ENCODE measurements around the gene SV2B. TPM values are rescaled to one million over a fixed set of nuclear protein-coding genes. Genes with fewer than 3 reads are reported as not detected.

Gene SV2B
- total RNA-seq, 1 donor from 2014 or later: 4.1 TPM

DNA sequence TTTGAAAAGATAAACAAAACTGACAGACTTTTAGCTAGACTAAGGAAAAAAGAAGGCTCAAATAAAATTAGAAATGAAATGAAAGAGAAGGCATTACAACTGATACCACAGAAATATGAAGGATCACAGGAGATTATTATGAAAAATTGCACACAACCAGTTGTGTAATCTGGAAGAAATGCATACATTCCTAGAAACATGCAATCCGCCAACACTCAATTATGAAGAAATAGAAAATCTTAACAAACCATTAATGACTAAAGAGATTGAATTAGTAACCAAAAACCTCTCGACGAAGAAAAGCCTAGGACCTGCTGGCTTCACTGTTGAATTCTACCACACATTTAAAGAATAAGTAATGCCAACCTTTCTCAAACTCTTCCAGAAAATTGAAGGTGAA lies 149.5 kb downstream of the SV2B start:
- DNase-seq: no peak
- intact Hi-C loops (cut with DNase I): no loop called here
- no peak for ATAC-seq (ENCODE audit: poor library complexity)

DNA sequence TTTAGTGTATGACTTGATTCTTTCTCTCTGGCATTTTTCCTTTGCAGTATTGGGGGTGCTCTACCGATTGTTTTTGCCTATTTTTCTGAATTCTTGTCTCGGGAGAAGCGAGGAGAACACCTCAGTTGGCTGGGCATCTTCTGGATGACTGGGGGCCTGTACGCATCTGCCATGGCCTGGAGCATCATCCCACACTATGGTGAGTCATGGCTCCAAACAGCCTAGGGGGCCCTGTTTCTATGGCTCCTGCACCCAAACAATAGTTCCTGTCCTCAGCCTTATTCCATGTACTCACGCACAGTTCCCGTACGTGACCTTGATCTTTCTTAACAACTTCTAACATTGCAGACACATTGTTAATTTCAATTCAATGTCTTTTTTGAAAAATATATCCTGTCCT lies 152.3 kb downstream of the SV2B start:
- no peak for ATAC-seq (ENCODE audit: poor library complexity)
- DNase-seq: no peak
- intact Hi-C loops (cut with DNase I): no loop called here

DNA sequence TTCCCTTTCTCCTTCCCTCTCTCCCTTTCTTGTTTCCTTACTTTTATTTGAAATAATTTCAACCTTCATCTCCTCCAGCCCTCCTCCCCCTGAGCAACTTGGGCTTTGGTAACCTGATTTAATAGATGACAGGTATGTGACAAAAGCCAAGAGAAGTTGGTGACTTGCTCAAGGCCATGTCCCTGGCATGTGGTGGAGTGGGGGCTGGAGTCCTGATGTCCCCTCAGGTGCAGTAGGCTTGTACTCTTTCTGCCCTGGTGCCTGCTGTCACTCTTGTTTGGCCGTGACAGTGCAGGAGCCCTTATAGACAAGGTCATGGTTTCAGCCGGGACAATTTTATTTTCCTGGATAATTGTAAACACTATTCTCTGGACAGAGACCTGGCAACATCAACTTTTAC lies 152.7 kb downstream of the SV2B start:
- intact Hi-C loops (cut with DNase I): no loop called here

DNA sequence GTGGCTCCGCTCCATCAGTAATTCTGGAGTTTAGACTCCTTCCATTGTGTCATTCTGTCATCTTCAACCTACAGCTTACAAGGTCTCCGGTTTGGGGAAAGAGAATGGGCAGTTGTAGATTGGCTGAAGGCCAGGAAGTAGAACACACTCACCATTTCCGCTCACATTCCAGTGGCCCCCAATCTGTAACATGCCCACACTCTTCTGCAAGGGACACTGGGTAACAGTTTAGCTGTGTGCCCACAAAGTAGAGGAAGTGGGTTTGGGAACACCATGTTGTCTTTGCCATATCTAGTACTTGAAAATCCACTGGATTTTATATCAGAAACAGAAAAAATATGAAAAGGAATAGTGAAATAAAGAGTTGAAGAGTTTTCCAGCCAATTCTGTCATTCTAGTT lies 153.5 kb downstream of the SV2B start:
- intact Hi-C loops (cut with DNase I): no loop called here

More for the DNA sequence above, 152.7 kb downstream of the SV2B start:
- DNase-seq: no peak
- ATAC-seq (ENCODE audit: poor library complexity): no peak

DNA sequence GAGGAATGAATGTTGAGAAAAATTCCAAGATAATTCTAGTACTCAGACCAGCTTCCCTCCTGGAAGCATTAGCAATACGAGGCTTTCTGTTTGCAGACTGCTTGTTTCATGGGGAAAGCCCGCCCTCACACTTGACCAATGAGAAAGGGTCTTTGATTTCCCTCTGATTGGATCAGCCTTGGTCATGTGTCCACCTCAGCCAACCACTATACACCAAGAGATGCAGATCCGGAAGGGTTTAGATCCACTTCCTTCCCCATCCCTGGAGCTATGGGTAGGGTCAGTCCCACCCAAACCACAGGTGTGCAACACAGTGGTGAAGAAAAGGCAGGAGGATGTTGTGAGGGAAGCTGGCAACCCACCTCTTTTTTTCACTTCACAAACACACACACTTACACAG lies 154.7 kb downstream of the SV2B start:
- ATAC-seq (ENCODE audit: poor library complexity) (no peak), DNase-seq (no peak)
- intact Hi-C loops (cut with DNase I): no loop called here

More for the DNA sequence above, 153.5 kb downstream of the SV2B start:
- ATAC-seq (ENCODE audit: poor library complexity): no peak
- DNase-seq: no peak

DNA sequence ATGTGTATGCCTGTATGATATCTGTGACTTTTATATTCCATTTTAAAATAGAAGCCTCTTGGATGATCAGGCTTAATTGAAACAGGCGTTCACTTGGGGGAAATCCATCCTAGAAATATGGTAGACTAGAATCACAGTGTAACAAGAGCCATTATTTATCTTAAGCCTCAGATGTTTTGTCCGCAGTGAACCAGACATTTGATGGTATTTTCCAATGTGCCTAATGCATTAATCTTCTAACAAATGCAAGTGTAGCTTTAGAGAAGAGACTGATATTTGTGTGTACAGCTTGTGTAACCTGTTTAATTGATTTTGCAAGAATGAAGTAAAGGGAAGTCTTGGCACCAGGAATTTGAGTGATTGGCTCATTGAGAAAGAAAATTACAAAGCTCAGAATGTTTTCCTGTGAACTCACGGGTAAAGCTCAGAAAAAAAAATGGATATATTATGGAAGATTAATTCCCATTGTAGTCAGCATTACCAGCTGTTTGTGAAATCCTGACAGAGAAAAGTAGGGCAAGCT lies 155.7 kb downstream of the SV2B start:
- intact Hi-C loops (cut with DNase I): no loop called here
- no peak for ATAC-seq (ENCODE audit: poor library complexity)
- no peak for DNase-seq

DNA sequence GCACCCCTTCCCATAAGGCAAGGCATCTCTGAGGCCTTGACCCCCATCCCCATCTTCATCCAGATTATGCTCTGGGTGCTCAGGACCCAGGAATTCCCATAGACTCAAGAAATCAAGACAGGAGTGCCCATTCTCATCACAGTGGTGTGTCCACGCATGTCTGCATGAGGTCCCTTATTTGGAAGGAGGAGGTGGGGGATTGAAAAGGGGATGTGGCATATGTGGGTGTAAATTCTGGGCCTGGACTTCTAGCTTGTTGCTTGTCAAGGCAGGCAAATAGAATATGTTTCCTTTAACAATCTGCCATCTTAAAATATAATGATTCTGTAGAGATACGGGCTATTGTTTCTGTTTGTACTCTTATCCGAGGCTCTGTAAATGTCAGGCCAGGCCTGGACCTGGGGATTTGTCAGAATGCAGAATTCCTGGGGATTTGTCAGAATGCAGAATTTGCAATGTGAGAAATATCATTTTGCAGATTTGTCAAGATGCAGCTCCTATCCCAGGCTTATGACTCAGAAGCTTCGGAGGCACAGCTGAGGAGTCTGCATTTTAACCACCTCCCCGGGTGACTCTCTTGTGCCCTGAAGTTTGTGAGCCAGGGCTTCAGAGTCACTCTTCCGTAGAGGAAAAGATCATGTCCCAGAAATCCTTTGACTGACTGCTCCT lies 157.8 kb downstream of the SV2B start:
- no peak for ATAC-seq (ENCODE audit: poor library complexity)
- intact Hi-C loops (cut with DNase I): no loop called here

DNA sequence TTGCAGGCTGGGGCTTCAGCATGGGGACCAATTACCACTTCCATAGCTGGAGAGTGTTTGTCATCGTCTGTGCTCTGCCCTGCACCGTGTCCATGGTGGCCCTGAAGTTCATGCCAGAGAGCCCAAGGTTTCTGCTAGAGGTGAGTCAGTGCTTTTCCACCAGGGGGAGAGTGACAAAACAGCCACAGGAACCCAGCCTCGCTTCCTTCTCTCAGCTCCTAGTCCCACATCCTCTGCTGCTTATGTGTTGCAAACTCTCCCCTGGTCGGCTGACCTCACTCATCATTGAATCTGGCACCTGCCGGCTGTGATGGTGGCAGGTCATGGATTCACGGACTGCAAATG lies 158.3 kb downstream of the SV2B start:
- ATAC-seq (ENCODE audit: poor library complexity) (no peak), DNase-seq (no peak)
- intact Hi-C loops (cut with DNase I): no loop called here

More for the DNA sequence above, 157.8 kb downstream of the SV2B start:
- DNase-seq: no peak

DNA sequence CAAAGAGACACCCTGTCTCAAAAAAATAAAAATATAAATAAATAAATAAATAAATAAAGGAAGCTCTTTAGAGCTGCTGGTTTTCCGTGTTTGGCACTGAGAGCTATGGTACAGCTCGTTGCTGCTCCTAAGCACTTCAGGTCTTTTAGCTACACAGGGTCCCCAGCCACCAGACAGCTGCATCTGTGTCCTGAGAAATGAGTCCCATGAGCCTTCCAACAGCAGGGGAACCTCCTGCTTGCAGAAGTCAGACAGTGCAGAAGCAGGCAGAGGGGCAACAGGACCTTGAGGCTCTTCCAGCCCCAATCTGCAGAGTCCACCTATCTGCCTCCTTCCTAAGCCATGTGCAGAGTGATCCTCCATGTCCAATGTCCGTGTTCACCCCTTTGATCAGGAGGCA lies 159.0 kb downstream of the SV2B start:
- DNase-seq: no peak
- ATAC-seq (ENCODE audit: poor library complexity): no peak
- intact Hi-C loops (cut with DNase I): no loop called here

DNA sequence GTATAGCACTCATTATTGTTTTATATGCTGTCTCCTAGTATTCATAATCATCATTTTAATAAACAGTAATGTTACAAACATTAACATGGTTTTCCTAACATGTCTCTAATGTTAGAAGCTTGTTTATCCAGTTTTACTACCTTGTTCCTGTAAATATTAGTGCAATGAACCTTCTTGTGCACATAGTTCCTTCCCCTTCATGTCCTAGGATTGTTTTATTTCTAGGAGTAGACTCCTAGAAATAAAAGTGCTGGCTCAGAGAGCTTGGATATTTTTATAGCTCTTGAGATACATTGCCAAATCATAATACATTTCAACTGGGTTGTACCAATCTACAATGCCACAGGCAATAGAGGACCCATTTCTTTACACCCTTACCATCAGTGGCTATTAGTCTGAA lies 161.3 kb downstream of the SV2B start:
- intact Hi-C loops (cut with DNase I): no loop called here
- DNase-seq (no peak), ATAC-seq (ENCODE audit: poor library complexity) (no peak)

DNA sequence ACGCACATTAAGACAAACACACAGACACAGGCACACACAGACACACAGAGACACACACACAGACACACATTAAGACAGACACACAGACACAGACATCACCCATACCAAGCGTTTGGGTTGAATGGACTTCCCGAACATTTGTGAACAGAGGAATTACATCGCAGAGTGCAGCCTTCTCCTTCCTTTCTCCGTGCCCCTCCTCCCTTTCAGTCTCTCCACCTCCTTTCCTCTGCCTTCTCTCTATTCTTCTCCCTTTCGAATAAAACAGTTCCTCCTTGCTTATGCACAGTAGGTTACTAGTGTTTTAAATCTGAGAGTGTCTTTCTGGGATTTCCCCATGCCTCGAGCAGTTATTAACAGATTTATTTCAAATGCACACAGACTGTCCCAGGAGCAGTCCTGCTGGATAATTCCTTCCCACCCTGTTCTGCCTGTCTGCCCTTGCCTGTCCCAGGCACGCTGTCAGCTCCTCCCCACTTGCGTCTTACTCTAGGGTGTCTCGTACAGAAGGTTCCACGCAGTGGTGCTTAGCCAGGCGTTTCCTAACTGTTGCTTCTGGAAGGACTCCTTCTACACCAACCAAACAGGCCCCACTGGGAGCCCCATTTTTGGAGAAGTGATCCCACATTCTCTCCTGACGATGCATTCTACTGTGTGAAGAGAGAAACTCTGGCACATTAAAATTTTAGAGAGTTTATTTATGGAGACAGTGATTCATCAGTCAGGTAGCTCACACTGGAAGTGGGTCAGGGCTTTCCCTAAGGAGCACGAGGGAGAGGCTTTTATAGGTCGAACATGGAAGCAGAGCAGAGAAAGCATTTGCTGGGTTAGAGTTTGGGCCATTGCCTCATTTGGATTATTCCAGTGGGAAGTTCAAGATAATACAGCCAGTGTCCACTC lies 163.8 kb downstream of the SV2B start:
- peak; percentile 94 for ATAC-seq (ENCODE audit: poor library complexity)
- DNase-seq: peak; percentile 86
- intact Hi-C loops (cut with DNase I): no loop called here

DNA sequence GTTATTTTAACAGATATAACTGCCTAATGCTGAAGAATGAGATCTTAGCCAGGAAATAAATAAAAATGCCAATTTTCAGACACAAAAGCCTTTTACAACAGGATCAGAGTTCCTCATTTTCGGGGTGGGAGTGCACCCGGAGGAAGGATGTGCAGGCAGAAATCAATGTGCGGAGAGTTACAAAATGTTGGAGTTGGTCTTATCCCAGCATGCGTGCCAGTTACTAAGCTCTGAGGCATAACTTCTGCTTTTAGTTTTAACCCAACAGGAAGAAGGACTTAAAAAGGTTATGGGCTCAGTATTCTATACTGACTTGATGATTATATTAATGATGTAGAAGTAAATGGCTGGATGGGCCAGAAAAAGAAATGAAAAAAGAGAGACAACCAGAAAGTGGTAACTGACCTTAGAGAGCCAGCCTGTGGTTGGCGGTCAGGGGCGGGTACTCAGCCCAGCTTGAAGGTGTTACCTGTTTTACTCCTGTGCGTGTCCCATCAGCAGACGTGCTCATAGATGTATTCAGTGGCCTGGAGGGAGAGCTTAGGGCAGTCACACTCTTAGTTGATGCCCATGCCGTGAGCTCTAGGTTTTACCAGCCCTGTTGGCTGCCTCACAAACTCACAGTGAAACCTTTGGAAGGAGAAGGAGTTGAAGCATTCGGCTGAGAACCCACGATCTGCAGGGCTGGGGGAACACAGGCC lies 164.7 kb downstream of the SV2B start:
- intact Hi-C loops (cut with DNase I): no loop called here
- ATAC-seq (ENCODE audit: poor library complexity) (peak; percentile 57), DNase-seq (no peak)

DNA sequence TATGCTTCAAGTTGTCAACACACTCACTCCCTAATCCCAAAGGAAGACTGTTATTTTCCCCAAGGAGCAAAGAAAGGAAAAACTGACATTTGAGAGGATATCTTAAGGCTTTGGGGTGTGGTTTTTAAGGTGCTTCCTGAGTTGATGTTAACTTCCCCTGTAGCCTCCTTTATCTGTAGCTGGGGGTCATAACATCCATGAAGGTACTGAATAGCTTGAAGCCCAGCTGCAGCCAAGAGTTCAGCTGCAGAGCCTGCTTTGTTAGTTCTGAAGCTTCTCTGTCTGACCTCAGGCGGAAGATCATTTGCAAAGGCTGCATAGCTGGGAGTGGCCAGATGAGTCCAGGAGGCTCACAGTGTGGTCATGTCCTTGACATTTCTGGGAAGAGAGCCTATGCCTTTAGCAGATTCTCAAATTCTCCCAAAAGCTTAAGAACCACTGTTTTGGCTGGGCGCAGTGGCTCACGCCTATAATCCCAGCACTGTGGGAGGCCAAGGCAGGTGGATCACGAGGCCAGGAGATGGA lies 165.4 kb downstream of the SV2B start:
- ATAC-seq (ENCODE audit: poor library complexity): no peak
- intact Hi-C loops (cut with DNase I): no loop called here
- DNase-seq: no peak

DNA sequence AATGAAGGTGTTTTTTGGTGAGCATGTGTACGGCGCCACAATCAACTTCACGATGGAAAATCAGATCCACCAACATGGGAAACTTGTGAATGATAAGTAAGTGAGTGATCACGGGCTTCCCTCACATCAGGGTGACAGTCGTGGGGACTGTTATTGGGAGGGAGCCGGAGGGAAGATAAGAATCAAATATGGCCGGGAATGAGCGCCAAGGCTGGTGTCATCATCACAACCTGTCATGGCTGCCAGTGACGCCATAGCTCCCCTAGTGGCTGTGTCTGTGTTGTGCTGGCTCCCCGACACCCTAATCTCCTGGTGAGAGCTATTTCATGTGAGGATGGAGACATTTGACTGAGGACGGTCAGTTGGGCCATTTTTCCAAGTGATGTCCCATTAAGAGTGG lies 168.5 kb downstream of the SV2B start:
- no peak for DNase-seq
- intact Hi-C loops (cut with DNase I): no loop called here
- no peak for ATAC-seq (ENCODE audit: poor library complexity)

DNA sequence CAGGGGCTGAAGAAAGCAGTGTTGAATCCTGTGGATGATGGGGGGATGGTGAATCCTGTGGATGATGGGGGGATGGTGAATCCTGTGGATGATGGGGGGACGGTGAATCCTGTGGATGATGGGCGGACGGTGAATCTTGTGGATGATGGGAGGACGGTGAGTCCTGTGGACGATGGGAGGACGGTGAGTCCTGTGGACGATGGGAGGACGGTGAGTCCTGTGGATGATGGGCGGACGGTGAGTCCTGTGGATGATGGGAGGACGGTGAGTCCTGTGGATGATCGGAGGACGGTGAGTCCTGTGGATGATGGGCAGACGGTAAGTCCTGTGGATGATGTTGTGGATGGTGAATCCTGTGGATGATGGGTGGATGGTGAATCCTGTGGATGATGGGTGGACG lies 170.7 kb downstream of the SV2B start:
- no peak for ATAC-seq (ENCODE audit: poor library complexity)
- intact Hi-C loops (cut with DNase I): loop anchor here (2.0 to 5.0 kb wide), 2 partner anchors 214 to 313 kb away; no protein-coding TSS in a partner anchor
- no peak for DNase-seq

DNA sequence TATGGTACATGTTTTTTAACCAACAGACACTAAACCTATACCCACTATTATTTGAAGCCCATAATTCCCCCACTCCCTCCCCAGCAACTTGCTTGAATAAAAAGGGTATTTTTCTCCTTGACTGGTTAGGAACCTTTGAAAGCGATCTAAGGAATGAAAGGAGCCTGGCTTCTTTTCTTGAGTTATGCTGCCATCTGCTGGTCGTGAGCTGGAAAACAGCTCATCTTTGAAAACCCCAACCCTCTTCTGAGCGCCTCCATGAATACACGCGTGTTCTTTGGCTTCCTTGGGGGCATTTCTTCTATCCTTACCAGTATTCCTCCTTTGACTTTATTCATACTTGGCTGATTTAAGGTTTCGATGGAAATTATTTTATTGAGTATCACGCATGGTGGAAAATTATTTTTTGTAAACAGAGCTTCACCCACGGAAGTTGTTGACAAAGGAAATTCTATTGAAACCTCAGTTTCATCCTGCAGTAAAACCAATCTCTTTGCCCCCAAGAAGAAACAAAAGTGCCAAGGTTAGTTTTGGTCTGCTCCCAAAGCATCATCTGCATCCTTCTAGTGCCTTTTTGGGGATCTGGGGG lies 171.6 kb downstream of the SV2B start:
- ATAC-seq (ENCODE audit: poor library complexity) (peak; percentile 85), DNase-seq (no peak)
- intact Hi-C loops (cut with DNase I): loop anchor here (2.0 to 5.0 kb wide), 2 partner anchors 215 to 314 kb away; no protein-coding TSS in a partner anchor

DNA sequence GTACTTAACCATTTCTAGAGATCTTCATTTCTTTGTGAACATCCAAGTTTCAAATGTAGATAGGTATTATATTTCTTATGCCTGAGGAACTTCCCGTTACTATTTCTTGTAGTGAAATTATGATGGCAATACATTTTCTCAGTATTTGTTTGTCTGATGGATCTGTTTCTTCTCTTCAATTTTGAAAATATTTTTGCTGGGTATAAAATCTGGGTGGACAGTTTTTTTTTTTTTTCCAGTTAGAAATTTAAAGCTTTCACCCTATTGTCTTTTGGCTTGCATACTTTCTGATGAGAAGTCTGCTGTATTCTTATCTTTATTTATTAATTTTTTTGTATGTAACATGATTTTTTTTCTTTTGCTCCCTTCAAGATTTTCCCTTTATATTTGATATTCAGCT lies 175.8 kb downstream of the SV2B start:
- intact Hi-C loops (cut with DNase I): no loop called here
- ATAC-seq (ENCODE audit: poor library complexity): no peak

DNA sequence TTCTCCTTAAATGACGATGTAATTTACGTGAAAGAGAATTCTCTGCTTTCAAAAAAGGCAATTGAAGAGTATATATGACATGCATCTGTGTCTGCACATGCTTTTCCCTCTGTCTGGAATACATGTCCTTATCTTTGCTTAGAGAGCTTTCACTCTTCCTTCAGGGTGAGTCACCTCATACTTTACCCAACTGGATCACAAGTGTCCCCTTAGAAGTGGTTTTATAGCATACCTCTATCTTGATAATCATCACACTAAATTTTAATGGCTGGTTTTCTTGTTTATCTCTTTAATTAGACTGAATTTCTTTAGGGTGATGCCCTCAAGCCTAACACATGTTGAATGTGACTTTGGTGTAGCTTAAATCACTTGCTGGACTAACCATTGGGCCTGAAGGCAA lies 178.9 kb downstream of the SV2B start:
- intact Hi-C loops (cut with DNase I): no loop called here
- DNase-seq: no peak
- ATAC-seq (ENCODE audit: poor library complexity): no peak

More for the DNA sequence above, 175.8 kb downstream of the SV2B start:
- no peak for DNase-seq

DNA sequence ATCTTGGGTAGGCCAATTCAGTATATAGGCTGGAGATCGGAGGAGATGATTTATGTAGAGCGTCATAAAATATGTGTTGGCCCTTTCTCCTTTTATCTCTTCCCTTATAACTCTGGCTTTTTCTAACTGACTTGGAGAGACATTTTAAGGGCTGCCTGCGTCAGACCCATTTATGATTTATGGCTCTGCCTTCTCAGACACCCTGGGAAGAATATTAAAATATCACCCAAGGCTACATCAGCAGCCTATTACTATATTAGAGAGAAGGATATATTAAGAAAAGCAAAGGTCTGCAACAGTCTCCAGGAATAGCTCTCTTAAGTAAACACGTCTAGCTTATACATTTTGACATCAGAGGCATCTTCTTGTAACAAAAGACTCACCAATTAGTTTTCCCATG lies 179.4 kb downstream of the SV2B start:
- no peak for ATAC-seq (ENCODE audit: poor library complexity)
- intact Hi-C loops (cut with DNase I): no loop called here
- DNase-seq: no peak
